Heart left ventricle (tissue), 16 donors: ENCODE results near the gene POU3F1. TPM values are rescaled to one million over a fixed set of nuclear protein-coding genes. Genes with fewer than 3 reads are reported as not detected.

ENCODE experiments used
- ATAC-seq, 4 donors: fragments of 200-7000 bp; cut with Tn5 transposase; one replicate each; pipeline ENCODE4 v1.9.1; 2020 to 2022; ENCODE audit warnings: moderate library complexity in 4 of 4, mild to moderate bottlenecking in 3 of 4, moderate number of reproducible peaks in 1 of 4
- DNase-seq, 5 donors: peaks; one replicate each; pipeline ENCODE4 v3.0.0-alpha.2; 2020
- H3K27ac ChIP-seq, 12 donors: fragments of 200-600 bp; sonication (generic) in 4 of 12; one replicate each; pipeline versions ENCODE4 v1.5.0 to v1.8.0; 2016 to 2022; ENCODE audit warnings: mild to moderate bottlenecking in 2 of 12
- H3K27me3 ChIP-seq, 9 donors: fragments of 200-600 bp; sonication (generic) in 2 of 9; one replicate each; pipeline versions ENCODE4 v1.5.1 to v1.8.0; 2016 to 2022; ENCODE audit warnings: mild to moderate bottlenecking in 3 of 9
- H3K36me3 ChIP-seq, 9 donors: fragments of 200-600 bp; sonication (generic) in 2 of 9; one replicate each; pipeline versions ENCODE4 v1.5.0 to v1.8.0; 2018 to 2022; ENCODE audit warnings: mild to moderate bottlenecking in 2 of 9
- H3K4me1 ChIP-seq, 12 donors: fragments of 200-600 bp; sonication (generic) in 4 of 12; one replicate each; pipeline versions ENCODE4 v1.5.0 to v1.8.0; 2016 to 2022; ENCODE audit warnings: mild to moderate bottlenecking in 3 of 12
- H3K4me3 ChIP-seq, 12 donors: fragments of 200-600 bp; sonication (generic) in 4 of 12; one replicate each; pipeline versions ENCODE4 v1.5.0 to v1.8.0; 2017 to 2022; ENCODE audit warnings: mild to moderate bottlenecking in 9 of 12, moderate library complexity in 4 of 12
- H3K9me3 ChIP-seq, 12 donors: fragments of 200-600 bp; sonication (generic) in 4 of 12; one replicate each; pipeline versions ENCODE4 v1.5.0 to v1.8.0; 2016 to 2022; ENCODE audit warnings: mild to moderate bottlenecking in 1 of 12
- CTCF ChIP-seq, 12 donors: fragments of 200-600 bp; sonication (generic) in 4 of 12; IDR thresholded peaks; one replicate each; pipeline versions ENCODE4 v1.5.0 to v1.8.0; 2018 to 2022; ENCODE audit warnings: antibody characterized with exemption in 12 of 12, mild to moderate bottlenecking in 5 of 12
- POLR2A ChIP-seq, 2 donors: fragments of 450-650 bp; IDR thresholded peaks; one replicate each; pipeline ENCODE4 v1.6.1; 2017; ENCODE audit warnings: antibody characterized with exemption in 2 of 2, mild to moderate bottlenecking in 2 of 2, moderate library complexity in 2 of 2
- WGBS, 4 donors: extraction: QIAGEN DNeasy Blood & Tissue Kit in 2 of 4; methylation state at CpG; one replicate each; pipeline versions ENCODE4 v1.1.5 to v1.1.7; 2013 to 2018; 5-methylcytosine and 5-hydroxymethylcytosine counted together
- intact Hi-C, 10 donors: fragments of 100-400 bp; cut with DNase I; formaldehyde crosslinking; loops; one replicate each; pipeline versions ENCODE4 v1.11.1 to v1.14.2; 2022
- polyA plus RNA-seq, 2 donors: library from polyadenylated mRNA; stranded (reverse); fragments of 200-250 nt; gene quantifications; one replicate each; pipeline ENCODE4 v1.2.3, GENCODE V29; 2013
- total RNA-seq, 9 donors: library from RNA; depleted of rRNA in 2 of 9; stranded (reverse); fragments of >200 nt in 2 of 9; fragmentation: NEBNext Ultra II Directional in 3 of 9; extraction: Animal tissue kit (Norgen Biotek cat#: 25700) in 3 of 9; gene quantifications; one replicate each; pipeline versions ENCODE4 v1.1.0 to v1.2.4, GENCODE V29; 2016 to 2023
- donor health status: ischemic (EF 13 %, LVEDD 7.1; RV severe dilation, severe dysfunction).
- donor health status: healthy with polysubstance abuse.
- donor health status: DM: no; HTN: yes; CAD: no.
- donor health status: DM: no; HTN: no; CAD: no.
- donor health status: ischemic (EF 25% LVEDD 6.9; RV normal size, moderate dysfunction).
- donor health status: ischemic (EF 25% LVEDD 5.7; RV mildly dilated, moderate dysfunction).
- donor health status: healthy.
- donor health status: DM: yes; HTN: yes; CAD: no.
- donor health status: ischemic (EF 35%, LVEDD 5.7; RV mildly dilated, moderate dysfunction).
- donor health status: nonischemic (EF 11% LVEDD 7.7; RV severe dilation, severe dysfunction).
- donor health status: DM: yes; HTN: yes; CAD: no.
- donor health status: PGD.
- donor health status: ischemic (EF 29% LVEDD 5.4; RV normal size, mild dysfunction).
- donor health status: nonischemic (EF 23%, LVEDD 6.1; RV moderate dilation, normal function).

POU3F1 gene
- total and polyA plus RNA-seq, 11 donors: 0.17 to 0.18 TPM; not detected in 9

GRCh38 chr1:38027201-38028104 is 19.1 kb downstream of the POU3F1 start:
- intact Hi-C loops: loop anchor here in 8 of 10 donors (5.0 to 10.0 kb wide), 6 partner anchors 557 to 810 kb away; no protein-coding TSS in a partner anchor
- DNase-seq: no peak
- Histone ChIP-seq H3K36me3 (peaks cover 0 to 45% (median 38%) of the 10 kb centered on the region in 9 donors), H3K9me3 (no peaks in the 10 kb centered on the region), H3K4me3 (no peak overlapping the region), H3K27ac (no peak overlapping the region), H3K4me1 (peaks cover 0 to 40% (median 21%) of the 10 kb centered on the region in 12 donors), H3K27me3 (no peaks in the 10 kb centered on the region)
- no peak for ATAC-seq
- 83 to 89% (median 86%) methylated on average over 19 of the region's 19 CpGs for WGBS, 4 donors
- TF ChIP-seq CTCF (IDR thresholded peaks at IDR 0.05): no peak
- TF ChIP-seq POLR2A (IDR thresholded peaks at IDR 0.05): no peak

- no peak overlapping the region for H3K4me3 ChIP-seq
- intact Hi-C loops: loop anchor here in 8 of 10 donors (5.0 to 10.0 kb wide), 6 partner anchors 558 to 811 kb away; no protein-coding TSS in a partner anchor
- 78 to 85% (median 82%) methylated on average over 8 of the region's 8 CpGs for WGBS, 4 donors
- no peaks in the 10 kb centered on the region for H3K9me3 ChIP-seq
- DNase-seq (no peak), ATAC-seq (no peak)
- peaks cover 0 to 40% (median 21%) of the 10 kb centered on the region in 12 donors for H3K4me1 ChIP-seq
- no peak for TF ChIP-seq POLR2A (IDR thresholded peaks at IDR 0.05)
- peak; percentile 37 to 63 (median 51) for TF ChIP-seq CTCF (IDR thresholded peaks at IDR 0.05)
- peaks cover 0 to 53% (median 45%) of the 10 kb centered on the region in 9 donors for H3K36me3 ChIP-seq
- H3K27me3 ChIP-seq: no peaks in the 10 kb centered on the region
- H3K27ac ChIP-seq: no peak overlapping the region
Measured at GRCh38 chr1:38026592-38027200, 19.9 kb downstream of the POU3F1 start.

GRCh38 chr1:38025664-38026063 is 20.9 kb downstream of the POU3F1 start:
- Histone ChIP-seq H3K4me3 (no peak overlapping the region), H3K27ac (no peak overlapping the region), H3K36me3 (peaks cover 0 to 63% (median 56%) of the 10 kb centered on the region in 9 donors), H3K4me1 (peaks cover 0 to 34% (median 18%) of the 10 kb centered on the region in 12 donors), H3K27me3 (no peaks in the 10 kb centered on the region), H3K9me3 (no peaks in the 10 kb centered on the region)
- intact Hi-C loops: loop anchor here in 8 of 10 donors (5.0 to 10.0 kb wide), 6 partner anchors 559 to 812 kb away; no protein-coding TSS in a partner anchor
- ATAC-seq (no peak), DNase-seq (no peak)
- WGBS, 4 donors: 84 to 90% (median 87%) methylated on average over 6 of the region's 6 CpGs
- TF ChIP-seq POLR2A (IDR thresholded peaks at IDR 0.05) (no peak), CTCF (IDR thresholded peaks at IDR 0.05) (no peak)

GRCh38 chr1:38025233-38025632 is 21.4 kb downstream of the POU3F1 start:
- TF ChIP-seq CTCF (IDR thresholded peaks at IDR 0.05) (no peak), POLR2A (IDR thresholded peaks at IDR 0.05) (no peak)
- ATAC-seq (no peak), DNase-seq (no peak)
- Histone ChIP-seq H3K4me1 (peaks cover 0 to 29% (median 14%) of the 10 kb centered on the region in 12 donors), H3K27me3 (no peaks in the 10 kb centered on the region), H3K4me3 (no peak overlapping the region), H3K27ac (no peak overlapping the region), H3K36me3 (peaks cover 0 to 68% (median 60%) of the 10 kb centered on the region in 9 donors), H3K9me3 (no peaks in the 10 kb centered on the region)
- intact Hi-C loops: loop anchor here in 8 of 10 donors (5.0 to 10.0 kb wide), 6 partner anchors 560 to 812 kb away; no protein-coding TSS in a partner anchor
- WGBS, 4 donors: 99 to 100% (median 100%) methylated on average over 2 of the region's 2 CpGs
